Measurements from ENCODE around the gene HIVEP2.

The HIVEP2 gene

DNA sequence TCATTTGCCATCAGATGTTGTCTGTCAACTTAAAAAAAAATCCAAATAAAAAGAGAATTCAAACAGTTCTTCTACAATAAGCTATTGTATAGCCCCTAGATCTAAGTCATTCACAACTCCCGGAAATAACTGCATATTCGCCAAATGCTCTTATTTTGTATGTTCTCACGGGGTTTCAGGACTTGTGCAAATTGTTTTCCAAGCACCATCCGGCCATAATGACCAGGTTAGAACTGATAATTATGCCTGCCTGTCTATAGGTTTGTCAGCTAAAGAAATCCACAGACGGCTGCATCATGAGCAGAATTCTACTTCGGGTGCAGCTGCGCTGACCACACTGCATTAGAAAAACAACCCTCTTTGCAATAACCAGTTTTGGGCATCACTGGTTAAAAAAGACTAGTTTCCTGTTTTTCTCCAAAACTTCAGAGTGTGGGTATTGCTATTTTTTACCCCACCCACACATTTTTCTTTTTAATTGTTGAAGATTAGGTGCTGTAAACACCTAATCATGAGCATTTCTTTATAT lies 87.7 kb downstream of the HIVEP2 start:
- no peak overlapping the region for H3K4me3 ChIP-seq (IDR thresholded peaks at IDR 0.05; ENCODE audit: insufficient read depth, low read depth, low read length)
- no peaks in the 10 kb centered on the region for H3K27me3 ChIP-seq (ENCODE audit: insufficient read depth, low read depth)
- H3K27ac ChIP-seq: peak overlapping the region; percentile 87
- peak overlapping the region; percentile 81 for H3K4me2 ChIP-seq
- H3K9ac ChIP-seq: peak overlapping the region; percentile 65
- TF ChIP-seq CTCF (conservative IDR thresholded peaks at IDR 0.05; ENCODE audit: low read depth, low read length): no peak
- peaks cover 28% of the 10 kb centered on the region; the same call in 1 of the 2 replicates for H3K79me2 ChIP-seq (ENCODE audit: insufficient read depth, low read depth)
- peaks cover 68% of the 10 kb centered on the region for H3K4me1 ChIP-seq (ENCODE audit: low read depth, poor library complexity, severe bottlenecking)
- peak overlapping the region; percentile 11 for H2AFZ ChIP-seq (ENCODE audit: low read depth)
- no peaks in the 10 kb centered on the region for H4K20me1 ChIP-seq (ENCODE audit: insufficient read depth)
- no peaks in the 10 kb centered on the region for H3K36me3 ChIP-seq (ENCODE audit: insufficient read depth)

DNA sequence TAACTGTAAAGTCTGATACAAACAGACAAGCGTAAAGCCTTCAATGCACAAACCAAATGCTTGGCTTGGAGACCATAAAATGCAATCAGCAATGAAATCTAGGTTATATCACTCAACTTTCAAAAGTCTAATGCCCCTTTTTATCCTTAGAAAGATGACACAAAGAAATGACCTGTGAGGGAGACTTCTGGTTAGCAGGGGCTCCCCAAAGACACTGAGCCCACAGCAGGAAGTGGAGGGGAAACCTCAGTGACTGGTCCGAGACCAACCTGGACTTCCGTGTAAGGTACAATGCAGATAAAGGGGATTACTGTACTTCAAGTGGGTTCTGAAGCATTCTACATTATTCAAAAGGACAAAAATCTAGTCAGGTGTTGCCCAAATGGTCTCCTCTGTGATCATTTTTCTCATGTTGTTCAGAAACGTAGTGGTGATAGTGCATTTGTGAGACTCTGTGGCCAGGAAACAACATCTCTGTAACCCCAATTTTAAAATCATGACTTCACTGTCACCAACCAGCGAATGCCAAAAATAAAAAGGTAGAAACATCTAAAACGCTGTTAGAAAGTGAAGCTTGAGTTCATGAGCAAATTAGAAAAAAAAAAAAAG lies 88.2 kb downstream of the HIVEP2 start:
- H3K79me2 ChIP-seq (ENCODE audit: insufficient read depth, low read depth): peaks cover 28% of the 10 kb centered on the region; the same call in 1 of the 2 replicates
- H3K27me3 ChIP-seq (ENCODE audit: insufficient read depth, low read depth): no peaks in the 10 kb centered on the region
- H3K27ac ChIP-seq: peak overlapping the region; percentile 87
- no peaks in the 10 kb centered on the region for H3K36me3 ChIP-seq (ENCODE audit: insufficient read depth)
- H3K4me3 ChIP-seq (IDR thresholded peaks at IDR 0.05; ENCODE audit: insufficient read depth, low read depth, low read length): no peak overlapping the region
- no peak overlapping the region; the same call in 1 of the 2 replicates for H2AFZ ChIP-seq (ENCODE audit: low read depth)
- TF ChIP-seq CTCF (conservative IDR thresholded peaks at IDR 0.05; ENCODE audit: low read depth, low read length): no peak
- peaks cover 73% of the 10 kb centered on the region for H3K4me1 ChIP-seq (ENCODE audit: low read depth, poor library complexity, severe bottlenecking)
- H3K9ac ChIP-seq: peak overlapping the region; percentile 65
- no peaks in the 10 kb centered on the region for H4K20me1 ChIP-seq (ENCODE audit: insufficient read depth)
- peak overlapping the region; percentile 81 for H3K4me2 ChIP-seq

DNA sequence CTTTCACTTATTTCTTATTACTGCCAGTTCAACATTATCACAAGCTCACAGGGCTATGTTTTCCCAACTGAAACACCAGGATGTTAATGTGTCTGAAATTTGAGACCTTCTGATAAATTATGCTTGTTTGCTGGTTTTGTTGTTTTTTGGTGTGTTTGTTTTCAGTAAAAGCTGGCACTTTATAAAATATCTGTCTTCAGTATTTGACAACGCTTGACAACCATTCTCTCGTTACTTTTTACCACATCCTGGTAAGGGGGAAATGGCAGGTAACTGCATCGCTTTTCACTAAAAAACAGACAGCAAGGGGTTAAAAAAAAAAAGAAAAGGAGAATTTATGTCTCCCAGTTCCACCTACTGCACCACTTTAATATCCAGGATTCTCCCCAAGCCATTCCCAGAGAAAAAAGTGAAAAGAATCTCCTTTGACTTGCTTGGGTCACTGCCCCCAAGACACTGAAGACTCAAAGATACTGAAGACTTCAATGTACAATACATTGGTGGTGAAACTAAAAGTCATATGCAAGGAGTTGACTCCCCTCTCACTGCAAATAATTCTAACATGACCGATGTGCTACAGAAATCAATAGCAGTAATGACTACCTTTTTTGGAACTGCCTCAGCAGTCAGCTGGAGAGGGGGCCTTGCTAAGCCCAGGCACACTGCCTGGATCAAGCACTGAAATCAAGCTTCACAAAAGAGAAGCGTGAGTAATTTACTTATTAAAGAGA lies 88.9 kb downstream of the HIVEP2 start:
- Histone ChIP-seq H4K20me1 (ENCODE audit: insufficient read depth) (no peaks in the 10 kb centered on the region), H3K9ac (peak overlapping the region; percentile 65), H3K4me3 (IDR thresholded peaks at IDR 0.05; ENCODE audit: insufficient read depth, low read depth, low read length) (no peak overlapping the region), H2AFZ (ENCODE audit: low read depth) (no peak overlapping the region; the same call in 1 of the 2 replicates), H3K4me2 (peak overlapping the region; percentile 81), H3K79me2 (ENCODE audit: insufficient read depth, low read depth) (peaks cover 28% of the 10 kb centered on the region; the same call in 1 of the 2 replicates), H3K27ac (peak overlapping the region; percentile 87), H3K4me1 (ENCODE audit: low read depth, poor library complexity, severe bottlenecking) (peaks cover 80% of the 10 kb centered on the region), H3K27me3 (ENCODE audit: insufficient read depth, low read depth) (no peaks in the 10 kb centered on the region), H3K36me3 (ENCODE audit: insufficient read depth) (no peaks in the 10 kb centered on the region)
- no peak for TF ChIP-seq CTCF (conservative IDR thresholded peaks at IDR 0.05; ENCODE audit: low read depth, low read length)

- Histone ChIP-seq H2AFZ (ENCODE audit: low read depth) (no peak overlapping the region), H4K20me1 (ENCODE audit: insufficient read depth) (no peaks in the 10 kb centered on the region), H3K4me3 (IDR thresholded peaks at IDR 0.05; ENCODE audit: insufficient read depth, low read depth, low read length) (no peak overlapping the region), H3K4me2 (peak overlapping the region; percentile 81), H3K27ac (peak overlapping the region; percentile 87), H3K36me3 (ENCODE audit: insufficient read depth) (no peaks in the 10 kb centered on the region), H3K79me2 (ENCODE audit: insufficient read depth, low read depth) (peaks cover 28% of the 10 kb centered on the region; the same call in 1 of the 2 replicates), H3K4me1 (ENCODE audit: low read depth, poor library complexity, severe bottlenecking) (peaks cover 92% of the 10 kb centered on the region), H3K27me3 (ENCODE audit: insufficient read depth, low read depth) (no peaks in the 10 kb centered on the region), H3K9ac (peak overlapping the region; percentile 6; the same call in 1 of the 2 replicates)
- TF ChIP-seq CTCF (conservative IDR thresholded peaks at IDR 0.05; ENCODE audit: low read depth, low read length): no peak
Measured at GRCh38 chr6:142854589-142855488, 90.1 kb downstream of the HIVEP2 start.

All from KMS-11 (cell line).